ENCODE data around the gene IFI35. TPM values are rescaled to one million over a fixed set of nuclear protein-coding genes. Genes with fewer than 3 reads are reported as not detected.
A peak's percentile ranks its signal among the peaks of the same experiment; 100 is the strongest.
"Not testable (repeated sequence)": the region's sequence is repeated elsewhere in the genome, so short reads cannot be mapped to it uniquely, and the experiment has no call there.

Gene IFI35
- total and polyA plus RNA-seq, 8 donors, result 4.0 to 145 (median 30.2) TPM

DNA sequence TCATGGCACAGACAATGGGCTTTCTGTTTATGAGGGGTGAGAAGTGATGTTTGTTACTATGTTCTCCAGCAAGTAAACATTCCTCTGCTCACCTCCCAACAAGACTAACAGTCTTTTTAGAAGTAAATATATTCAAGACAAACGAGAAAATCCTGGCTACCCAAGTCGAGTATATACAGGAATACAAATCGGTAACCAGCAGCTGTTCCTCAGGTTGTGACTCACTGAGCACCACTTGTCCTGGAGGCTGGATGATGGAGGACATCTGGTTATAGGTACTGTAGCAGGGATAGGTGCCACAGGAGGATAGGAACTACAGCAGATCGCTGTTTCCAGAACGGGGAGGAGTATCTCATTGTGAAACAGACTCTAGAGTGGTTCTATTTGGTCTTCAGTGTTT lies 13.7 kb upstream of the IFI35 start:
- no peak for DNase-seq
- no peaks in the 10 kb centered on the region for H3K27me3 ChIP-seq
- TF ChIP-seq, protein P1, sequence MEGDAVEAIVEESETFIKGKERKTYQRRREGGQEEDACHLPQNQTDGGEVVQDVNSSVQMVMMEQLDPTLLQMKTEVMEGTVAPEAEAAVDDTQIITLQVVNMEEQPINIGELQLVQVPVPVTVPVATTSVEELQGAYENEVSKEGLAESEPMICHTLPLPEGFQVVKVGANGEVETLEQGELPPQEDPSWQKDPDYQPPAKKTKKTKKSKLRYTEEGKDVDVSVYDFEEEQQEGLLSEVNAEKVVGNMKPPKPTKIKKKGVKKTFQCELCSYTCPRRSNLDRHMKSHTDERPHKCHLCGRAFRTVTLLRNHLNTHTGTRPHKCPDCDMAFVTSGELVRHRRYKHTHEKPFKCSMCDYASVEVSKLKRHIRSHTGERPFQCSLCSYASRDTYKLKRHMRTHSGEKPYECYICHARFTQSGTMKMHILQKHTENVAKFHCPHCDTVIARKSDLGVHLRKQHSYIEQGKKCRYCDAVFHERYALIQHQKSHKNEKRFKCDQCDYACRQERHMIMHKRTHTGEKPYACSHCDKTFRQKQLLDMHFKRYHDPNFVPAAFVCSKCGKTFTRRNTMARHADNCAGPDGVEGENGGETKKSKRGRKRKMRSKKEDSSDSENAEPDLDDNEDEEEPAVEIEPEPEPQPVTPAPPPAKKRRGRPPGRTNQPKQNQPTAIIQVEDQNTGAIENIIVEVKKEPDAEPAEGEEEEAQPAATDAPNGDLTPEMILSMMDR (IDR thresholded peaks at IDR 0.05), result no peak
- TF ChIP-seq POLR2AphosphoS5 (IDR thresholded peaks at IDR 0.05) (no peak), EP300 (IDR thresholded peaks at IDR 0.05) (no peak), POLR2A (IDR thresholded peaks at IDR 0.05) (no peak)
- H3K4me3 ChIP-seq, result no peak overlapping the region
- no peak overlapping the region for H3K27ac ChIP-seq
- 70 to 75% (median 73%) methylated on average over 5 of the region's 5 CpGs for WGBS, 5 donors
- H3K9me3 ChIP-seq, result no peaks in the 10 kb centered on the region
- H3K36me3 ChIP-seq, result peaks cover 46 to 75% (median 70%) of the 10 kb centered on the region in 4 donors
- intact Hi-C loops (cut with DNase I; ENCODE audit: low total_unique reads), result no loop called here
- H3K4me1 ChIP-seq, result peaks cover 7 to 22% (median 9%) of the 10 kb centered on the region in 4 donors

GRCh38 chr17:42993913-42994312 lies 12.7 kb upstream of the IFI35 start:
- Histone ChIP-seq H3K4me1 (peaks cover 7 to 22% (median 12%) of the 10 kb centered on the region in 4 donors), H3K36me3 (peaks cover 39 to 65% (median 60%) of the 10 kb centered on the region in 4 donors)
- DNase-seq; H3K27me3 ChIP-seq; H3K4me3 ChIP-seq; H3K9me3 ChIP-seq; intact Hi-C loops (cut with DNase I; ENCODE audit: low total_unique reads); H3K27ac ChIP-seq: not testable (repeated sequence)
- 78 to 86% (median 83%) methylated on average over 10 of the region's 10 CpGs for WGBS, 5 donors

DNA sequence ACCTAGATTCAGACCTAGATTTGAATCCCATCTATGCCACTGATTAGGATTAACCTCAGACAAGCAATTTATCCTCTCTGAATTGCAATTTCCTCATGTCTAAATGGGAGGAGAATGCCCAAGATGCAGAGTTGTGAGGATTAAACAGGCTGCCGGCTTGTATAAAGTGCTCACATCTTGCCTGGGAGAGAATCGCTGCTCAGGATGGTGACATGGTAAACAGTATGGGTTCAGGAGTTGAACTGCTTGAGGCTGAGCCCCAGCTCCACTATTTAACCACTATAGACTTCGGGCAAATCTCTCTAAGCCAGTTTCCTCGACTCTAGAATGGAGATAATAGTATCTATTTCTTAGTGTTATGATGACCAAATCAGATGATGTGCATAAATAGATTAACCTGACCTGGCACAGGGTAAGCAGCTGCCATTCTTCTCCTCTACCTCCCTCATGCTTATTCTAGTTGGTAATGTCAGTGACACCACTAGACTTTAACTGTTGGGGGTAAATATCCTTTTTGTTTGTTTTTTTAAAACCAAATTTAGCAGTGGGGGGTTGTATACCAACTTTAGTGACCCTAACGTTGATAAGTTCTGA lies 9.1 kb upstream of the IFI35 start:
- Histone ChIP-seq H3K27me3 (no peaks in the 10 kb centered on the region), H3K27ac (peak overlapping the region; percentile 53 to 95 (median 92))
- intact Hi-C loops (cut with DNase I; ENCODE audit: low total_unique reads), result no loop called here

DNA sequence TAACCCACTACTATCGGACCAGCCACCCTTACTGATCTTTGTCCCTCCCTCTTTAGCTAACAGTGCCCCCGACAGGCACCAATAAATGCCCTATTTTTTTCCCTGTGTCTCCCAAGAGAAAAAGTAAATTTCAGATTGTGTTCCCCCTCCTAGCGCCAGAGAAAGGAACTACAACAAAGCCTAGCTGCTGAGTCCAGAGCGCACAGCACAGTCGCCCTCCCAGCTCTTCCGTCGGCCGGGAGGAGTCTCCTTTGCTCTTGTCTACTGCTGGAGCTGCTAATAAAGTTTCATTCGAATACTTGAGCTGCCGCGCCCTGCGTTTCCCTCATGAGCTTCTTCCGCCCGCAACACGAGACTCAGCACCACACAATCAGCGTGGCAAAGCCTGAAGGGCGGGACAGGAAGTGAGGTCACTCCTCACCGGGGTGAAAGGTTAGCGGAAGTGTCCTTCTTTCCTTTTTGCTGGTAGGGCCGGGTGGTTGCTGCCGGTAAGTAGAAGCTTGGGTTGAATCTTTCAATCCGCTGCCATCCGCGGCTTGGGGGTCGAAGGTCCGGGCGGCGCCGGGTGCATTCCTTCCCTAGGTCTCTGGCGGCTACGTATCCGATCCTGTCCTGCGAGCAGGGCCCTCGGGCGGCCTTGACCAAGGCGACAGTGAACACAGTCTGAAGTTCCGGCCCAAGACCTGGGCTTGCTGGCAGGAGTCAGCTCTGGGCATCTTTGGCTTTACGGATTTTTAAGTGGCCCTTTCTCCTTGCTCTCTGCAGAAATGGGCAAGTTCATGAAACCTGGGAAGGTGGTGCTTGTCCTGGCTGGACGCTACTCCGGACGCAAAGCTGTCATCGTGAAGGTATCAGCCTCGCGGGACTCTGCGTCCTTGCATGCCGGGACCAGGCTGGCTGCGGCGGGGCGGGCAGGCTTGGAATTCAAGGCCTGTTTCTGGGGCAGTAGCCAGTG lies 8.3 kb upstream of the IFI35 start, which contains the start of gene RPL27:
Gene RPL27, plus strand, starts transcription at position 436 of the 955 bp plus-strand sequence. Its CDS starts 332 bp downstream, at position 768.
- Histone ChIP-seq H3K9me3 (no peaks in the 10 kb centered on the region), H3K4me3 (peak within 1 kb of the TSS; percentile 62 to 80 (median 73)), H3K27me3 (no peaks in the 10 kb centered on the region), H3K4me1 (peaks cover 26 to 47% (median 30%) of the 10 kb centered on the region in 4 donors), H3K27ac (peak within 1 kb of the TSS; percentile 83 to 95 (median 92)), H3K36me3 (peaks cover 34 to 62% (median 55%) of the 10 kb centered on the region in 4 donors)
- TF ChIP-seq, protein P1 (IDR thresholded peaks at IDR 0.05), result peak in 6 of 7 experiments; percentile 79 to 98 (median 92)
- TF ChIP-seq EP300 (IDR thresholded peaks at IDR 0.05) (no peak), POLR2A (IDR thresholded peaks at IDR 0.05) (peak in 1 of 4 donors; percentile 43), POLR2AphosphoS5 (IDR thresholded peaks at IDR 0.05) (peak; percentile 86 to 99 (median 91))
- intact Hi-C loops (cut with DNase I; ENCODE audit: low total_unique reads), result no loop called here
- 0 to 1% (median 0%) methylated on average over 40 to 49 of the region's 49 CpGs for WGBS, 5 donors
- DNase-seq, result peak; percentile 99 to 100

More for the DNA sequence above, 9.1 kb upstream of the IFI35 start:
- peak overlapping the region; percentile 27 to 80 (median 70) for H3K4me3 ChIP-seq
- WGBS, 5 donors, result 5 to 13% (median 8%) methylated on average over 5 of the region's 5 CpGs
- H3K36me3 ChIP-seq, result peaks cover 33 to 62% (median 55%) of the 10 kb centered on the region in 4 donors
- no peak for DNase-seq
- TF ChIP-seq, protein P1 (IDR thresholded peaks at IDR 0.05), result no peak
- TF ChIP-seq POLR2A (IDR thresholded peaks at IDR 0.05) (no peak), POLR2AphosphoS5 (IDR thresholded peaks at IDR 0.05) (no peak), EP300 (IDR thresholded peaks at IDR 0.05) (no peak)
- peaks cover 26 to 44% (median 30%) of the 10 kb centered on the region in 4 donors for H3K4me1 ChIP-seq
- no peaks in the 10 kb centered on the region for H3K9me3 ChIP-seq

Measured in stomach (tissue), 9 donors.